Loucy (cell line): ENCODE results near the gene TLK1.

Experiments used
- EZH2phosphoT487 ChIP-seq: fragments of 200-600 bp; IDR thresholded peaks from 2 replicates; pipeline ENCODE4 v1.6.1; 2018; ENCODE audit warnings: antibody characterized with exemption, mild to moderate bottlenecking, moderate library complexity, borderline replicate concordance
- TF ChIP-seq, protein P1 (sequence below): fragments of 200-600 bp; sonication (generic); conservative IDR thresholded peaks from 2 replicates; pipeline ENCODE4 v1.5.1; 2014; ENCODE audit warnings: mild to moderate bottlenecking, antibody characterized with exemption, low read length

DNA sequence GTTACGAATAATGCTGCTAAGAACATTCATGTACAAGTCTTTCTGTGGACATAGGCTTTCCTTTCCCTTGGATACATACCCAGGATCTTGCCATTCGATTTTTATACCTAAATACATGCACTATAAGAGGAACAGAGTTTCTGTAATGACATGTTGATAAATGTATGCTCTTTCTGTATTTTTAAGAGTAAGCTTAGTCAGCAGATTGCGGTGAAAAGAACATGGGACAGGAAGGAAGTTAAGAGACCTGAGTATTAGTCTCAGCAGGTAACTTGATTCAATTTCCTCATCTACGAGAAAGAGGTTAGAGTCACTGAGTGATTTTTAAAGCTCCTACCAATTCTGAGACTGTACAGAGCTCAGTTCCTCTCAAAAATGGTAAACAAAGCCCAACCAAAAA is 2.6 kb upstream of the TLK1 start:
- TF ChIP-seq, protein P1, sequence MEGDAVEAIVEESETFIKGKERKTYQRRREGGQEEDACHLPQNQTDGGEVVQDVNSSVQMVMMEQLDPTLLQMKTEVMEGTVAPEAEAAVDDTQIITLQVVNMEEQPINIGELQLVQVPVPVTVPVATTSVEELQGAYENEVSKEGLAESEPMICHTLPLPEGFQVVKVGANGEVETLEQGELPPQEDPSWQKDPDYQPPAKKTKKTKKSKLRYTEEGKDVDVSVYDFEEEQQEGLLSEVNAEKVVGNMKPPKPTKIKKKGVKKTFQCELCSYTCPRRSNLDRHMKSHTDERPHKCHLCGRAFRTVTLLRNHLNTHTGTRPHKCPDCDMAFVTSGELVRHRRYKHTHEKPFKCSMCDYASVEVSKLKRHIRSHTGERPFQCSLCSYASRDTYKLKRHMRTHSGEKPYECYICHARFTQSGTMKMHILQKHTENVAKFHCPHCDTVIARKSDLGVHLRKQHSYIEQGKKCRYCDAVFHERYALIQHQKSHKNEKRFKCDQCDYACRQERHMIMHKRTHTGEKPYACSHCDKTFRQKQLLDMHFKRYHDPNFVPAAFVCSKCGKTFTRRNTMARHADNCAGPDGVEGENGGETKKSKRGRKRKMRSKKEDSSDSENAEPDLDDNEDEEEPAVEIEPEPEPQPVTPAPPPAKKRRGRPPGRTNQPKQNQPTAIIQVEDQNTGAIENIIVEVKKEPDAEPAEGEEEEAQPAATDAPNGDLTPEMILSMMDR = no peak
- no peak for TF ChIP-seq EZH2phosphoT487
